ENCODE data around the gene ZNF716.

The ZNF716 gene

DNA sequence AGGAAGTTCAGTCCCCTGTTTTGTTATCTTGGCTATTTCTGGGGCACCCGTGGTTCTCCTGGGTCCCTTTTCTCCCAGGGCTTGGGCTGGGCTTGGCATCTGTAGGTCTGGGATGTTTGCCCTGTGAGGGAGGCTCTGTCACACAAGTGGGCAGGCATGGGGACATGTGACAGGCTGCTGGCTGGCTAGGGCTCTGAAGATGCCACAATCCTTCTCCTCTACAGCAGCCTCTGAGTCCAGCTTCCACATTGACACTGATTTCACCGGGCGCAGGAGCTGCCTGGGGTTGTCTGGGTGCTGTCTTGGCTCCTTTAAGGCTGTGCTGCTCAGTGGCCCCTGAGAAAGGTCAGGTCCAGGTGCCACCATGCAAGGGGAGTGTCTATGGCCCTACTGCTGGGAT, 37.4 kb upstream of the ZNF716 start:
- TF ChIP-seq, protein P1, sequence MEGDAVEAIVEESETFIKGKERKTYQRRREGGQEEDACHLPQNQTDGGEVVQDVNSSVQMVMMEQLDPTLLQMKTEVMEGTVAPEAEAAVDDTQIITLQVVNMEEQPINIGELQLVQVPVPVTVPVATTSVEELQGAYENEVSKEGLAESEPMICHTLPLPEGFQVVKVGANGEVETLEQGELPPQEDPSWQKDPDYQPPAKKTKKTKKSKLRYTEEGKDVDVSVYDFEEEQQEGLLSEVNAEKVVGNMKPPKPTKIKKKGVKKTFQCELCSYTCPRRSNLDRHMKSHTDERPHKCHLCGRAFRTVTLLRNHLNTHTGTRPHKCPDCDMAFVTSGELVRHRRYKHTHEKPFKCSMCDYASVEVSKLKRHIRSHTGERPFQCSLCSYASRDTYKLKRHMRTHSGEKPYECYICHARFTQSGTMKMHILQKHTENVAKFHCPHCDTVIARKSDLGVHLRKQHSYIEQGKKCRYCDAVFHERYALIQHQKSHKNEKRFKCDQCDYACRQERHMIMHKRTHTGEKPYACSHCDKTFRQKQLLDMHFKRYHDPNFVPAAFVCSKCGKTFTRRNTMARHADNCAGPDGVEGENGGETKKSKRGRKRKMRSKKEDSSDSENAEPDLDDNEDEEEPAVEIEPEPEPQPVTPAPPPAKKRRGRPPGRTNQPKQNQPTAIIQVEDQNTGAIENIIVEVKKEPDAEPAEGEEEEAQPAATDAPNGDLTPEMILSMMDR (IDR thresholded peaks at IDR 0.05): no peak

DNA sequence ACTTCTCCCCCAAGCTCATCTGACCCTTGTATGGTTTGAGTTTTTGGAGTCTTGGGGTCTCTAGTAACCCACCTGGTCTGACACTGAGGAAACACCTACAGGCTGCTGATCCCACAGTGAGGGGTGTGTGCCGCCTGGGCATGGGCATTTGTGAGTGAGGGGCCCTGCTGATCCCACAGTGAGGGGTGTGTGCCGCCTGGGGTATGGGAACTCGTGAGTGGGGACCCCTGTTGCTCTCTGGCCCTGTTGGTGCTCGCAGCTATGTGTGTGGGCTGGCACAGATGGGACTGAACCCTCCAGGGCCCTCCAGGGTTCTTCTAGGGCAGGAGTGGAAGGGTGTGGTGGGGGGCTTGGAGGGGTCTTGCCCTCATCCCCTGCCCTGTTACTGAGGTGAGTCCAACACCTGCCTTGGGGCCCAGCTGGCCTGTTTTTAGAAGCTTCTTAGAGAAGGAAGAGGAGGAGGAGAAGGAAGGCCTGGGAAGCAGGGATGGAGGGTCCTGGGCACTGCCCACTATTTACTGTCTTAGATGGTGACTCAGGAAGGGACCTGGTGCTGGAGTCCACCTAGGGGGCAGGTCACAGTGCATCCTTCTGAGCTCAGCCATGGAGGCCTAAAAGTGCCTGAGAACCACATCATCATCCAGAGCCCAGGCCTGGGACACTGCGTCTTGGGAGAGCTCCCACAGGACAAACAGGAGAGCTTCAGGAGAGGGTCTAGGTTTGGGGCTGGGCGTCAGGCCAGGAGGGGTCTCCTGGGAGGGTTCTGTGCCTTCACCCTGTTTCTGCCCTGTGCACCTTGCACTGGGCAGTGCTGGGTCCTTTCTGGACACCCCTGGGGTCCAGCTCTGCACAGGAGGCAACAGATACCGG, 36.2 kb upstream of the ZNF716 start:
- TF ChIP-seq, protein P1 (IDR thresholded peaks at IDR 0.05): no peak

DNA sequence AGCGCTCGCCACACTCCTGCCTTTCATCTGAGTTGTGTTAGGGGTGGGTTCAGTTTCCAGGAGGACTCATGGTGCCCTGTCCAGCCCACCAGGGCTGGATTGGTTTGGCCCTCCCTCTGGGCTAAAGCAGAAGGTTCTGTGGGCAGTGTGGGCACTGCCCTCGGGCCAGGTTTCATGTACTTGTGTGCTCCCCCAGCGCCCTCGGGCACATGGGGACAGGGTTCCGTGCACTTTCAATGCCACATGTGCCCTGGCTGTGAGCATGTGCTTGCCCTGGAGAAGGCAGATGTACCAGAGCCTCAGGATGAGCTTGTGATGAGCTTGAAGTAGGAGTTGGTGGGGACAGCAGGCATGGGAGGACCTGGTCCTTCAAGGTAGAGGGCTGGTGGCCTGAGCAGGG, 35.6 kb upstream of the ZNF716 start:
- TF ChIP-seq, protein P1 (IDR thresholded peaks at IDR 0.05): no peak

DNA sequence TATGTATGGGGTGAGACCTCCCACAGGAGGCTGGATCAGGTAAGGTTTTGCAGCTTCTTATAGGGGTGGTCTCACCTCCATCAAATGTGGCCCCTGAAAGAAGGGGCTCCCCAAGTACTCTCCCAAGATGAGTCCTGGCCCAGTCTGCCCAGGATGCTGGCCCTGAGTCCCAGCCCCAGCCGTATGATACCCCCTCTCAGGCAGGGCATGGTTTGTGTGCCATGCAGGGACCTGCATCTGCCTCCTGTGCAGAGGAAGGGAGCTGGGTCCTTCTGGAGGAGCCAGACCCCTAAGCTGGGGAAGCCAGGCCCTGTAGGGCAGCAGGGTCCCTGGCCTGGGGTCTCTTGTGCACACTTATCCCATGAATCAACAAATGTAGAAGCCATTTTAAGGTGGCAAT, 35.1 kb upstream of the ZNF716 start:
- TF ChIP-seq, protein P1 (IDR thresholded peaks at IDR 0.05): no peak

- TF ChIP-seq, protein P1 (IDR thresholded peaks at IDR 0.05): no peak
These were observed 34.7 kb upstream of the ZNF716 start for GRCh38 chr7:57415326-57415725.

- TF ChIP-seq, protein P1 (IDR thresholded peaks at IDR 0.05): no peak
These were observed 34.2 kb upstream of the ZNF716 start for GRCh38 chr7:57415730-57416129.

- TF ChIP-seq, protein P1 (IDR thresholded peaks at IDR 0.05): no peak
These were observed 33.2 kb upstream of the ZNF716 start for GRCh38 chr7:57416601-57417358.

Data from LNCAP (cell line).